Head of caudate nucleus (tissue), 42 donors: ENCODE measurements around the gene ITGA5.
A peak's percentile ranks its signal among the peaks of the same experiment; 100 is the strongest.
"Not testable (repeated sequence)": the region's sequence is repeated elsewhere in the genome, so short reads cannot be mapped to it uniquely, and the experiment has no call there.

Source experiments
- DNase-seq, 42 donors: peaks; one replicate each; pipeline versions ENCODE4 v3.0.0 to v3.0.0-alpha.2; 2020 to 2021; ENCODE audit warnings: mixed read lengths in 7 of 42
- intact Hi-C: fragments of 100-400 bp; cut with DNase I; formaldehyde crosslinking; loops from one replicate; pipeline ENCODE4 v1.15.0; 2022

The ITGA5 gene

GRCh38 chr12:54363047-54363446, 56.0 kb downstream of the ITGA5 start:
- intact Hi-C loops, result no loop called here
- no peak for DNase-seq

- DNase-seq, result peak; percentile 60 to 93 (median 86)
- intact Hi-C loops, result no loop called here
Observed at GRCh38 chr12:54360717-54361456, 58.2 kb downstream of the ITGA5 start.

GRCh38 chr12:54359762-54360351, 59.2 kb downstream of the ITGA5 start:
- no peak for DNase-seq
- intact Hi-C loops, result loop anchor here (1.0 to 2.0 kb wide), 2 partner anchors 35 to 80 kb away; partner anchors contain the start of genes CBX5, COPZ1 and HNRNPA1

GRCh38 chr12:54358945-54359761, 59.9 kb downstream of the ITGA5 start:
- DNase-seq, result peak; percentile 93 to 99 (median 98)
- intact Hi-C loops, result loop anchor here (1.0 to 2.0 kb wide), 2 partner anchors 34 to 79 kb away; partner anchors contain the start of genes CBX5, COPZ1 and HNRNPA1

- intact Hi-C loops, result loop anchor here (2.0 kb wide), 1 partner anchor 34 kb away; the partner anchor contains the start of gene COPZ1
- DNase-seq, result peak in 18 of 42 donors; percentile 27 to 77 (median 48)
Observed at GRCh38 chr12:54358191-54358944, 60.7 kb downstream of the ITGA5 start.

- DNase-seq, result no peak
- intact Hi-C loops, result loop anchor here (2.0 kb wide), 1 partner anchor 33 kb away; the partner anchor contains the start of gene COPZ1
Observed at GRCh38 chr12:54357506-54358190, 61.4 kb downstream of the ITGA5 start.

- intact Hi-C loops, result no loop called here
- no peak for DNase-seq
Observed at GRCh38 chr12:54356951-54357356, 62.1 kb downstream of the ITGA5 start.

GRCh38 chr12:54356228-54356627, 62.8 kb downstream of the ITGA5 start:
- intact Hi-C loops, result no loop called here
- no peak for DNase-seq

- intact Hi-C loops, result no loop called here
- no peak for DNase-seq
Observed at GRCh38 chr12:54355104-54355815, 63.8 kb downstream of the ITGA5 start.

GRCh38 chr12:54354271-54354670, 64.8 kb downstream of the ITGA5 start:
- DNase-seq, result not testable (repeated sequence)

GRCh38 chr12:54352891-54353874, 65.9 kb downstream of the ITGA5 start:
- peak in 35 of 42 donors; percentile 38 to 85 (median 63) for DNase-seq

More at GRCh38 chr12:54354271-54354670, 64.8 kb downstream of the ITGA5 start:
- intact Hi-C loops, result not testable (repeated sequence)

GRCh38 chr12:54352022-54352531, 67.0 kb downstream of the ITGA5 start:
- intact Hi-C loops, result no loop called here
- DNase-seq, result peak; percentile 52 to 85 (median 70)

More at GRCh38 chr12:54352891-54353874, 65.9 kb downstream of the ITGA5 start:
- intact Hi-C loops, result no loop called here

- intact Hi-C loops, result no loop called here
- DNase-seq, result no peak
Observed at GRCh38 chr12:54351341-54351740, 67.7 kb downstream of the ITGA5 start.

GRCh38 chr12:54350743-54351142, 68.3 kb downstream of the ITGA5 start:
- intact Hi-C loops, result no loop called here
- DNase-seq, result no peak

- peak in 8 of 42 donors; percentile 30 to 63 (median 48) for DNase-seq
- intact Hi-C loops, result no loop called here
Observed at GRCh38 chr12:54349679-54350078, 69.4 kb downstream of the ITGA5 start.

GRCh38 chr12:54349036-54349435, 70.0 kb downstream of the ITGA5 start:
- DNase-seq, result peak in 8 of 42 donors; percentile 31 to 76 (median 58)
- intact Hi-C loops, result no loop called here
